SU-DHL-6 (cell line): Measurements from ENCODE around the gene PKN1.

Experiments used
- EZH2phosphoT487 ChIP-seq: fragments of 200-600 bp; sonication (generic), shearing (Covaris generic); conservative IDR thresholded peaks from 2 replicates; pipeline ENCODE4 v1.6.1; 2018; ENCODE audit warnings: mild to moderate bottlenecking, antibody characterized with exemption, low read length, moderate library complexity, mixed read lengths
- TF ChIP-seq, protein P1 (sequence below): fragments of 200-600 bp; sonication (generic); IDR thresholded peaks from one replicate; pipeline ENCODE4 v1.5.1; 2017; ENCODE audit warnings: antibody characterized with exemption, mild to moderate bottlenecking, low read length, moderate library complexity; ENCODE audit not compliant: insufficient read depth, poor library complexity, severe bottlenecking

DNA sequence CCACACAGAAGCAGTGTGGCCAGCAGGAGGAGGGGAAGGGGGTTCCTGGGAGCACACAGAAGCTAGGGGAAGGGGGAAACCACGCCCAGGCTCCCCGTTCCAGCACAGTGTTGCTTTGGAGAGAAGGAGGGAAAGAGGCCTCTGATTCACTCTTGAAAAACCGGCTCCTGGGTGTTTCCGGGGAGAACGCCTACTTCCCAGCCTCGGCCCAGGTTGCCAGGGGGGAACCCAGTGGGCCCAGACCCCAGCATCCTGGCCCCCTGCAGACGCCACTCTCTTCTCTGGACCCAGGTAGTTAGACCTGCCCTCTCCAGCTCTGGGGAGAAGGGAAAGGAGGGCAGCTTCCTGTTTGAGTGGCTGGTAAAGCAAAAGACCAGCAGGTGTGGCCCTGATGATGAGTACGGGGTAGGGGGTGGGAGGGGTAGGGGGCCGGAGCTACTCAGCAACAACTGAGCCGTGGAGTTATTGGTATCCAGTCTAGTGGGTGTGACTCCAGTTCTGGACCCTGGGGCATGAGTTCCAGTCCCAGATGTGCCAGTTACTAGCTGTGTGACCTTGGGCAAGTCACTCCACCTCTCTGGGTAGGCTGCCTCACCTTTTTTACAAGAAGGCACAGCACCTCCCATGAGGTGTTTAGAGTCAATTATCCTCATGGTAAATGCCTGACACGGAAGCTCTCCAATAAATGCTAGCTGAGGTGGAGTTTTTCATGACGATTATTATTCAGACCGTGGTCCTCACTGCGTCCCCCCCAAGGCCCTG, 62.0 kb downstream of the PKN1 start:
- TF ChIP-seq, protein P1, sequence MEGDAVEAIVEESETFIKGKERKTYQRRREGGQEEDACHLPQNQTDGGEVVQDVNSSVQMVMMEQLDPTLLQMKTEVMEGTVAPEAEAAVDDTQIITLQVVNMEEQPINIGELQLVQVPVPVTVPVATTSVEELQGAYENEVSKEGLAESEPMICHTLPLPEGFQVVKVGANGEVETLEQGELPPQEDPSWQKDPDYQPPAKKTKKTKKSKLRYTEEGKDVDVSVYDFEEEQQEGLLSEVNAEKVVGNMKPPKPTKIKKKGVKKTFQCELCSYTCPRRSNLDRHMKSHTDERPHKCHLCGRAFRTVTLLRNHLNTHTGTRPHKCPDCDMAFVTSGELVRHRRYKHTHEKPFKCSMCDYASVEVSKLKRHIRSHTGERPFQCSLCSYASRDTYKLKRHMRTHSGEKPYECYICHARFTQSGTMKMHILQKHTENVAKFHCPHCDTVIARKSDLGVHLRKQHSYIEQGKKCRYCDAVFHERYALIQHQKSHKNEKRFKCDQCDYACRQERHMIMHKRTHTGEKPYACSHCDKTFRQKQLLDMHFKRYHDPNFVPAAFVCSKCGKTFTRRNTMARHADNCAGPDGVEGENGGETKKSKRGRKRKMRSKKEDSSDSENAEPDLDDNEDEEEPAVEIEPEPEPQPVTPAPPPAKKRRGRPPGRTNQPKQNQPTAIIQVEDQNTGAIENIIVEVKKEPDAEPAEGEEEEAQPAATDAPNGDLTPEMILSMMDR, result no peak
- no peak for TF ChIP-seq EZH2phosphoT487
